PC-3 (cell line): ENCODE results near the gene UBE2B. TPM values are rescaled to one million over a fixed set of nuclear protein-coding genes. Genes with fewer than 3 reads are reported as not detected.
A peak's percentile ranks its signal among the peaks of the same experiment; 100 is the strongest.

Experiments
- ATAC-seq: fragments of 200-7000 bp; cut with Tn5 transposase; 2 replicates; pipeline ENCODE4 v1.9.1; 2020; ENCODE audit warnings: mild to moderate bottlenecking, moderate library complexity
- BruUV-seq: library from RNA; stranded (reverse); fragments of 400-500 nt; replicated peaks from 2 replicates; lab custom pipeline; 2021; lab: Mats Ljungman, UMichigan
- CTCF ChIA-PET: fragments of 300-600 bp; sonication (Branson Sonifier 250); formaldehyde crosslinking; loops from one replicate; lab custom pipeline; 2022; ENCODE audit warnings: antibody characterized with exemption; lab: Charles Lee
- POLR2A ChIA-PET: fragments of 300-600 bp; sonication (Branson Sonifier 250); formaldehyde crosslinking; loops from one replicate; lab custom pipeline; 2022; ENCODE audit warnings: antibody characterized with exemption; ENCODE audit not compliant: unreplicated experiment; lab: Charles Lee
- DNase-seq: peaks from one replicate; pipeline ENCODE4 v3.0.0-alpha.2; 2015
- H2AFZ ChIP-seq: fragments of 300-600 bp; sonication (generic); 2 replicates; pipeline ENCODE4 v1.6.0; 2016; ENCODE audit warnings: antibody characterized with exemption, low read length
- H3F3A ChIP-seq: fragments of 300-600 bp; sonication (generic); one replicate; pipeline ENCODE4 v1.6.0; 2017; ENCODE audit warnings: antibody characterized with exemption, low read length, control low read depth, mild to moderate bottlenecking; ENCODE audit not compliant: unreplicated experiment
- H3K27ac ChIP-seq: fragments of 300-600 bp; sonication (generic); 2 replicates; pipeline ENCODE4 v1.5.1; 2016; ENCODE audit warnings: mild to moderate bottlenecking, low read length
- H3K27me3 ChIP-seq: fragments of 300-600 bp; sonication (generic); 2 replicates; pipeline ENCODE4 v1.6.1; 2016; ENCODE audit warnings: low read length, mixed read lengths
- H3K36me3 ChIP-seq: fragments of 300-600 bp; sonication (generic); 2 replicates; pipeline ENCODE4 v1.6.1; 2016; ENCODE audit warnings: low read depth, mixed run types, low read length, mixed read lengths
- H3K4me1 ChIP-seq: fragments of 300-600 bp; sonication (generic); 2 replicates; pipeline ENCODE4 v1.5.1; 2016; ENCODE audit warnings: low read length; ENCODE audit not compliant: insufficient read depth
- H3K4me2 ChIP-seq: fragments of 300-600 bp; sonication (generic); 2 replicates; pipeline ENCODE4 v1.6.0; 2016; ENCODE audit warnings: low read length
- H3K4me3 ChIP-seq: fragments of 300-600 bp; sonication (generic); 2 replicates; pipeline ENCODE4 v1.5.1; 2016; ENCODE audit warnings: mild to moderate bottlenecking, low read length, mixed read lengths
- H3K79me2 ChIP-seq: fragments of 300-600 bp; sonication (generic); 2 replicates; pipeline ENCODE4 v1.6.1; 2017; ENCODE audit warnings: low read length, mixed read lengths
- H3K9ac ChIP-seq: fragments of 300-600 bp; sonication (generic); 2 replicates; pipeline ENCODE4 v1.6.0; 2016; ENCODE audit warnings: mild to moderate bottlenecking, low read length
- H3K9me2 ChIP-seq: fragments of 300-600 bp; sonication (generic); replicated peaks from 2 replicates; pipeline ENCODE4 v1.6.1; 2016; ENCODE audit warnings: mixed run types, low read length, mixed read lengths
- H3K9me3 ChIP-seq: fragments of 300-600 bp; sonication (generic); 2 replicates; pipeline ENCODE4 v1.6.1; 2016; ENCODE audit warnings: low read length, mixed read lengths
- H4K20me1 ChIP-seq: fragments of 300-600 bp; sonication (generic); 2 replicates; pipeline ENCODE4 v1.6.1; 2016; ENCODE audit warnings: low read length, mixed read lengths
- EZH2 ChIP-seq: fragments of 300-600 bp; sonication (generic); IDR thresholded peaks from one replicate; pipeline ENCODE4 v1.6.1; 2017; ENCODE audit warnings: antibody characterized with exemption, mild to moderate bottlenecking, low read length; ENCODE audit not compliant: unreplicated experiment
- EZH2phosphoT487 ChIP-seq: fragments of 300-600 bp; sonication (generic); IDR thresholded peaks from 2 replicates; pipeline ENCODE4 v1.6.1; 2018; ENCODE audit warnings: mild to moderate bottlenecking, antibody characterized with exemption, low read length, borderline replicate concordance
- intact Hi-C: fragments of 100-400 bp; cut with micrococcal nuclease; formaldehyde crosslinking; loops from 2 replicates; pipeline ENCODE4 v1.9.0; 2023
- total RNA-seq: library from RNA; depleted of rRNA; stranded (reverse); fragments of >200 nt; gene quantifications from 2 replicates; pipeline ENCODE4 v1.2.3, GENCODE V29; 2014
- TF ChIP-seq, protein P1 (sequence below): fragments of 300-600 bp; sonication (generic); conservative IDR thresholded peaks from 2 replicates; pipeline ENCODE4 v1.5.1; 2017; ENCODE audit warnings: antibody characterized with exemption, low read depth, mild to moderate bottlenecking, low read length

UBE2B gene
- total RNA-seq, 1 experiment from 2014 or later, result 9.5 TPM

DNA sequence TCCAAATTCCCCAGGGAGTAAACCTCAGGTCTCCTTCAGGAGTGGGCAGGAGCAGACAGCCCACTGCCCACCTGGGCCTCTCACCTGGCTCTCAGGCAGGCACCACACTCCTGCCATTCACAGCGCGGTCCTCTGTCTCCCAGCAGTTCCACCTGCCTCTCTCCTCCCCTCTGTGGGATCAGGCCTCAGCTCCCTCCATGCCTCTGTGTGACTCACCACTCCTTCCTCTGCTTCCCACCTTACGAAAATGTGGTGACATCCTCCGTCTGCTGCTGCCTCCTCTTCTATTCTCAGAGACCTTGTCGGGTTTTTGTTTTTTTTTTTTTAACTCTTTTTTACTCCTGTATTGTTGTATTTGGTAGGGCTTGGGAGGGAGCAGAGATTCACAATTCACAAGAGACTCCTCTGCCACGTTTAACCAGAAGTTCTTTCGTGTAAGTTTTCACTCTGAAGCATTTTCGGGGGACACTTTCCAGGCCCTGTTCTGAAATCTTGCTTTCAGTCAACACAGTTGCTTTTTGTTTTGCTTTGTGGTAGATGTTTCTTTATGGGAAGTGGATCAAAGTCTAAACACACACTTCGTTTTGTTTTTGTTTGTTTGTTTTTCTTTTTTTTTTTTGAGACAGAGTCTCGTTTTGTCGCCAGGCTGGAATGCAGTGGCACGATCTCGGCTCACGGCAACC, 61.4 kb downstream of the UBE2B start:
- Histone ChIP-seq H3F3A (no peaks in the 10 kb centered on the region), H3K9ac (no peak overlapping the region), H3K27me3 (no peaks in the 10 kb centered on the region), H2AFZ (no peak overlapping the region), H3K79me2 (no peaks in the 10 kb centered on the region), H3K9me2 (no peaks in the 10 kb centered on the region), H3K36me3 (no peaks in the 10 kb centered on the region), H4K20me1 (no peaks in the 10 kb centered on the region), H3K9me3 (no peaks in the 10 kb centered on the region), H3K4me2 (no peak overlapping the region), H3K4me3 (no peak overlapping the region), H3K4me1 (peaks cover 26% of the 10 kb centered on the region), H3K27ac (no peak overlapping the region)
- BruUV-seq, result no TSS peak
- DNase-seq (no peak), ATAC-seq (no peak)
- CTCF ChIA-PET, result no interaction called here
- TF ChIP-seq, protein P1, sequence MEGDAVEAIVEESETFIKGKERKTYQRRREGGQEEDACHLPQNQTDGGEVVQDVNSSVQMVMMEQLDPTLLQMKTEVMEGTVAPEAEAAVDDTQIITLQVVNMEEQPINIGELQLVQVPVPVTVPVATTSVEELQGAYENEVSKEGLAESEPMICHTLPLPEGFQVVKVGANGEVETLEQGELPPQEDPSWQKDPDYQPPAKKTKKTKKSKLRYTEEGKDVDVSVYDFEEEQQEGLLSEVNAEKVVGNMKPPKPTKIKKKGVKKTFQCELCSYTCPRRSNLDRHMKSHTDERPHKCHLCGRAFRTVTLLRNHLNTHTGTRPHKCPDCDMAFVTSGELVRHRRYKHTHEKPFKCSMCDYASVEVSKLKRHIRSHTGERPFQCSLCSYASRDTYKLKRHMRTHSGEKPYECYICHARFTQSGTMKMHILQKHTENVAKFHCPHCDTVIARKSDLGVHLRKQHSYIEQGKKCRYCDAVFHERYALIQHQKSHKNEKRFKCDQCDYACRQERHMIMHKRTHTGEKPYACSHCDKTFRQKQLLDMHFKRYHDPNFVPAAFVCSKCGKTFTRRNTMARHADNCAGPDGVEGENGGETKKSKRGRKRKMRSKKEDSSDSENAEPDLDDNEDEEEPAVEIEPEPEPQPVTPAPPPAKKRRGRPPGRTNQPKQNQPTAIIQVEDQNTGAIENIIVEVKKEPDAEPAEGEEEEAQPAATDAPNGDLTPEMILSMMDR, result no peak
- TF ChIP-seq EZH2 (no peak), EZH2phosphoT487 (no peak)
- intact Hi-C loops, result no loop called here
- POLR2A ChIA-PET, result no interaction called here

- no TSS peak for BruUV-seq
- Histone ChIP-seq H3K4me1 (peaks cover 52% of the 10 kb centered on the region), H2AFZ (0 out of 2 replicates have a peak overlapping the region, but pooled peaks have one; percentile 4), H3K27ac (peak overlapping the region; percentile 99), H3K4me2 (peak overlapping the region; percentile 78), H3K9me3 (no peaks in the 10 kb centered on the region), H4K20me1 (no peaks in the 10 kb centered on the region), H3K79me2 (no peaks in the 10 kb centered on the region), H3K9ac (peak overlapping the region; percentile 78), H3K4me3 (no peak overlapping the region; the same call in 1 of the 2 replicates), H3K36me3 (no peaks in the 10 kb centered on the region), H3F3A (no peaks in the 10 kb centered on the region), H3K9me2 (no peaks in the 10 kb centered on the region), H3K27me3 (no peaks in the 10 kb centered on the region)
- peak; percentile 88 for DNase-seq
- CTCF ChIA-PET, result no interaction called here
- TF ChIP-seq, protein P1, result no peak
- TF ChIP-seq EZH2 (no peak), EZH2phosphoT487 (no peak)
- POLR2A ChIA-PET, result no interaction called here
- ATAC-seq, result peak; percentile 58
- intact Hi-C loops, result loop anchor here (5.0 kb wide), 1 partner anchor 77 kb away; no protein-coding TSS in a partner anchor
These were observed 64.2 kb downstream of the UBE2B start for GRCh38 chr5:134435560-134435959.
